ENCODE results near the gene TEP1.
"Not testable (repeated sequence)": the region's sequence is repeated elsewhere in the genome, so short reads cannot be mapped to it uniquely, and the experiment has no call there.

Gene TEP1

GRCh38 chr14:20412876-20413743, at the start of gene TEP1:
Gene TEP1 (minus strand): TSS chr14:20413501. CDS start chr14:20408439, 5,062 bp downstream.
- DNase-seq, result peak; percentile 71

- DNase-seq, result peak; percentile 95
Observed at GRCh38 chr14:20461225-20462141, 48.2 kb upstream of the TEP1 start, which contains the start of gene PIP4P1. Gene PIP4P1 (minus strand): TSS chr14:20461434. CDS start chr14:20461325, 109 bp downstream.

GRCh38 chr14:20460458-20461224, 47.3 kb upstream of the TEP1 start:
- no peak for DNase-seq

- DNase-seq, result no peak
Observed at GRCh38 chr14:20458031-20458789, 44.9 kb upstream of the TEP1 start.

- no peak for DNase-seq
Observed at GRCh38 chr14:20456971-20457370, 43.7 kb upstream of the TEP1 start.

- no peak for DNase-seq
Observed at GRCh38 chr14:20455355-20456300, 42.3 kb upstream of the TEP1 start.

- DNase-seq, result peak; percentile 94
Observed at GRCh38 chr14:20454516-20455354, 41.4 kb upstream of the TEP1 start, which contains the start of the genes APEX1 and OSGEP. Gene APEX1 (plus strand): TSS chr14:20455226. CDS start chr14:20455646, 420 bp downstream. Gene OSGEP (minus strand): TSS chr14:20454812. CDS start chr14:20454683, 129 bp downstream.

GRCh38 chr14:20452831-20453230, 39.5 kb upstream of the TEP1 start:
- not testable (repeated sequence) for DNase-seq

- no peak for DNase-seq
Observed at GRCh38 chr14:20446889-20447288, 33.6 kb upstream of the TEP1 start.

GRCh38 chr14:20443650-20444049, 30.3 kb upstream of the TEP1 start:
- not testable (repeated sequence) for DNase-seq

GRCh38 chr14:20441461-20441860, 28.2 kb upstream of the TEP1 start:
- no peak for DNase-seq

GRCh38 chr14:20440882-20441281, 27.6 kb upstream of the TEP1 start:
- DNase-seq, result no peak

- no peak for DNase-seq
Observed at GRCh38 chr14:20440465-20440864, 27.2 kb upstream of the TEP1 start.

- no peak for DNase-seq
Observed at GRCh38 chr14:20438664-20439063, 25.4 kb upstream of the TEP1 start.

- DNase-seq, result no peak
Observed at GRCh38 chr14:20436363-20436755, 23.1 kb upstream of the TEP1 start.

- no peak for DNase-seq
Observed at GRCh38 chr14:20435582-20436362, 22.5 kb upstream of the TEP1 start, which contains the start of gene KLHL33. Gene KLHL33 (minus strand): TSS chr14:20436166. CDS start chr14:20435811, 355 bp downstream.

GRCh38 chr14:20434701-20435581, 21.6 kb upstream of the TEP1 start:
- DNase-seq, result no peak

Data from activated T-cell treated with anti-CD3 and anti-CD28 coated beads, Interleukin-2, amount 50 U/mL, for 1 hour (primary cell).